ENCODE results near the gene NEK7.

Gene NEK7

DNA sequence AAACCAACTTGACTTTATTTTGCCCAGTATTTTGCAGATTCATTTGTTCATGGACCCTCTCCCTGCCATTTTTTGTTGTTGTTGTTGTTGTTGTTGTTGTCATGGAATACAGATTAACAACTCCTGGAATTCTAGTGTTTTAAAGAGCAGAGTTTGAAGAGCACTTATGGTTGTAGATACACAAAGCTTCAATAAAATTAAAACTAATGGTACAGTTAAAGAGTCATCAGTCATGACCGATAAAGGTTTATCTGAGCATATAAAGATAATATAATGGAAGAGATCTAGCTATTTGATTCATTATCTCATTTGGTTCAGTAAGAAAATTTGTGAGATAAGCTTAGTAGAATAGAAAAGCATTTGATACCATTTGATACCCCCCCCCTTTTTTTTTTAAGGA, 21.8 kb downstream of the NEK7 start:
- no peak for DNase-seq (ENCODE audit: low spot score)
- no peak overlapping the region for H3K27ac ChIP-seq
- TF ChIP-seq, protein P1, sequence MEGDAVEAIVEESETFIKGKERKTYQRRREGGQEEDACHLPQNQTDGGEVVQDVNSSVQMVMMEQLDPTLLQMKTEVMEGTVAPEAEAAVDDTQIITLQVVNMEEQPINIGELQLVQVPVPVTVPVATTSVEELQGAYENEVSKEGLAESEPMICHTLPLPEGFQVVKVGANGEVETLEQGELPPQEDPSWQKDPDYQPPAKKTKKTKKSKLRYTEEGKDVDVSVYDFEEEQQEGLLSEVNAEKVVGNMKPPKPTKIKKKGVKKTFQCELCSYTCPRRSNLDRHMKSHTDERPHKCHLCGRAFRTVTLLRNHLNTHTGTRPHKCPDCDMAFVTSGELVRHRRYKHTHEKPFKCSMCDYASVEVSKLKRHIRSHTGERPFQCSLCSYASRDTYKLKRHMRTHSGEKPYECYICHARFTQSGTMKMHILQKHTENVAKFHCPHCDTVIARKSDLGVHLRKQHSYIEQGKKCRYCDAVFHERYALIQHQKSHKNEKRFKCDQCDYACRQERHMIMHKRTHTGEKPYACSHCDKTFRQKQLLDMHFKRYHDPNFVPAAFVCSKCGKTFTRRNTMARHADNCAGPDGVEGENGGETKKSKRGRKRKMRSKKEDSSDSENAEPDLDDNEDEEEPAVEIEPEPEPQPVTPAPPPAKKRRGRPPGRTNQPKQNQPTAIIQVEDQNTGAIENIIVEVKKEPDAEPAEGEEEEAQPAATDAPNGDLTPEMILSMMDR (conservative IDR thresholded peaks at IDR 0.05; ENCODE audit: low read depth): no peak
- ChIA-PET POLR2A (ENCODE audit: low non-redundant PET) (no interaction called here), CTCF (interaction anchor here (0.6 to 1.2 kb wide), 5 partner anchors 9 to 328 kb away, joined by 3 to 5 read pairs (median 4); no protein-coding TSS in a partner anchor)

DNA sequence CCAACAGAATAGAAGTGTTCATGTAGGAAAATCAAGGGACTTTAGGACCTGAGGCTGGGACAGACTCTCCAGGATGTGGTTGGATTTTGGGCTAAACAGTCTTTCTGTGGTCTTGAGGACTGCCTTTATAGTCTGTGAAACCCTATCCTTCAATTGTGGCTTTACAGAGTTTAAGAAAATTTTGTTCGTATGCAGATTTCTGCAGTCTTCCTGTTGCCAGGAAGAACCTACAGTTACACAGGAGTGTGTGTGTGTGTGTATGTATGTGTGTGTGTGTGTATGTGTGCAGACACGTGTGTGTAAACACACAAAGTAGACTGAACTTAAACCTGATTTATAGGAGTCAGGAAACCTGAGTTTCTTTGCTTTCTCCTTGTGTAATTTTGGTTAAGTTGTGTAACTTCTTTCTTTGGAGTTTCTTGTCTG, 22.8 kb downstream of the NEK7 start:
- H3K27ac ChIP-seq: no peak overlapping the region
- ChIA-PET CTCF (no interaction called here), POLR2A (ENCODE audit: low non-redundant PET) (no interaction called here)
- no peak for DNase-seq (ENCODE audit: low spot score)
- TF ChIP-seq, protein P1 (conservative IDR thresholded peaks at IDR 0.05; ENCODE audit: low read depth): no peak

DNA sequence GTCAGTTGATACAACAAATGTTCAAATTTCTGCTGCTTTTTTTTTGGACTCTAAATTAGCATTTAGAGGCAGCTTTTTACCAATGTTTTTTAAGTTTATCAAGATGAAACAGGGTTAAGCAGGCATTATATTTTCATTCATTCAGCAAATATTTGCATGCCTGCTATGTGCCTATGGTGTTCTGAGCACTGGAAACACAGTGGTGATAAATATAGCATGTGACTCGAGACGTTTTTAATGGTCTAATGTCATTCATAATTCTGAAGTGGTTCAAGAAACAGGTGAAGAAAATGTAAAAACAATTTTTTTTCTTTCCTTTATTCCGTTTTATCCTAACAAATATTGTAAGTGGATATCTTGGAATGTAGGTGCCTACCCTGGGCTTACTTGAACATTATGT, 26.8 kb downstream of the NEK7 start:
- ChIA-PET POLR2A (ENCODE audit: low non-redundant PET) (no interaction called here), CTCF (interaction anchor here (0.6 to 1.0 kb wide), 4 partner anchors 10 to 171 kb away, joined by 3 to 4 read pairs (median 3); partner anchors contain the start of gene NEK7)
- H3K27ac ChIP-seq: no peak overlapping the region
- TF ChIP-seq, protein P1 (conservative IDR thresholded peaks at IDR 0.05; ENCODE audit: low read depth): no peak
- no peak for DNase-seq (ENCODE audit: low spot score)

DNA sequence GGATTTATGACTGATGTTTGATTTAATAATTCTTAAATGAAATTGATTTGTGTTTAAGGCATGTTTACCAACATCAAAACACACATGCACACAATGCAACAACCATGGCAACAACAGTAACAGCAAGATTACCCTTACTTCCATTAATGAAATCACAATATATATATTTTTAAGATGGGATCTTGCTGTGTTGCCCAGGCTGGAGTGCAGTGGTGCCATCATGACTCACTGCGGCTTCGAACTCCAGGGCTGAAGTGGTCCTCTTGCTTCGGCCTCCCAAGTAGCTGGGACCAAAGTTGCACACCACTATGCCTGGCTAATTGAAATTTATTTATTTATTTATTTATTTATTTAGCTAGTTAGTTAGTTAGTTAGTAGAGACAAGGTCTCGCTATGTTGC, 27.7 kb downstream of the NEK7 start:
- DNase-seq (ENCODE audit: low spot score): no peak
- TF ChIP-seq, protein P1 (conservative IDR thresholded peaks at IDR 0.05; ENCODE audit: low read depth): no peak
- ChIA-PET POLR2A (ENCODE audit: low non-redundant PET) (no interaction called here), CTCF (interaction anchor here (0.6 to 1.0 kb wide), 2 partner anchors 26 to 172 kb away, joined by 3 read pairs; no protein-coding TSS in a partner anchor)
- no peak overlapping the region for H3K27ac ChIP-seq

DNA sequence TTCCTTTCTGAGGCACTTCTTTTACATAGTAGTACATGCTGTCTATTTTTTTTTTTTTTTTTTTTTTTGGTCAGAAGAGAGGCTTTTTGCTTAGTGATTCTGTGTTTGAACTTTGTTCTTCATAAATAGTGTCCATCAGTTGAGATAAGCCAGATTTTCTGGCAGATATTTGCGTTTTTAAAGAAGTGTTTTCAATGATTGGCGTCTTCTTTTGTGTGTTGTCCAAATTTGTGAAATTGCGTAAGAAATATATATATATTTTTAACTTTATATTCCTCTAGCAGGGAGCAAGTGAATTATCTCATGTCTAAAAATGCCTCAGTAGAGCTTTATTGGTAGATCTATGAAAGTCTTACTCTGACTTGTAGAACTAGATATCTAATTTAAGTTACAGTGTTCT, 28.3 kb downstream of the NEK7 start:
- TF ChIP-seq, protein P1 (conservative IDR thresholded peaks at IDR 0.05; ENCODE audit: low read depth): no peak
- no peak for DNase-seq (ENCODE audit: low spot score)
- ChIA-PET CTCF (no interaction called here), POLR2A (ENCODE audit: low non-redundant PET) (no interaction called here)
- no peak overlapping the region for H3K27ac ChIP-seq

DNA sequence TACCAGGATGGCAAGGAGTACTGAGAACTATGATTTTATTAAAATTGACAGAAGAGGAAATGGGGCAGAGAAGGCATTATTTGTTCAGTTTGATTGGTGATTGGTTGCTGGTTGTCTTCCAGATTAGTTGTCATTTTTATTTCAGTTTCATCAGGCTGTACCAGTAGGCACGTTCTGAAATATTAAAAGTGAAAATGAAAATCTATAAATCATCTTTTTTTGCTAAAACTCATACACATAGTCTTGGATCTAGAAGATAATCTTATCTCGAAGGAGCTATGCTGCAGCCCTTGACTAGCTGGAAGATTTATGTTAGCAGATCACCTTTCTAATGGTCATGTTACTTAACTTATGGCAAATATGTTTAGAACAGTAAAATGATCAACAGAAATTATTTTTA, 29.0 kb downstream of the NEK7 start:
- ChIA-PET POLR2A (ENCODE audit: low non-redundant PET) (no interaction called here), CTCF (interaction anchor here (0.5 to 1.2 kb wide), 4 partner anchors 12 to 727 kb away, joined by 3 to 4 read pairs (median 3); no protein-coding TSS in a partner anchor)
- DNase-seq (ENCODE audit: low spot score): no peak
- TF ChIP-seq, protein P1 (conservative IDR thresholded peaks at IDR 0.05; ENCODE audit: low read depth): no peak
- no peak overlapping the region for H3K27ac ChIP-seq

All from RWPE1 (cell line).